NCI-H460 (cell line): ENCODE measurements around the gene PCBP4. TPM values are rescaled to one million over a fixed set of nuclear protein-coding genes. Genes with fewer than 3 reads are reported as not detected.
A peak's percentile ranks its signal among the peaks of the same experiment; 100 is the strongest.

Source experiments
- DNase-seq: peaks from one replicate; pipeline ENCODE4 v3.0.0-alpha.2; 2016; ENCODE audit warnings: low read depth; ENCODE audit errors: extremely low read depth
- polyA plus RNA-seq: library from polyadenylated mRNA; depleted of rRNA; stranded (reverse); fragments of >200 nt; gene quantifications from 2 replicates; pipeline ENCODE4 v1.2.3, GENCODE V29; 2014; cell fraction: nucleus; rRNA removed
- total RNA-seq: library from RNA; depleted of rRNA; stranded (reverse); fragments of >200 nt; shearing (Covaris generic); gene quantifications from 2 replicates; pipeline ENCODE4 v1.2.3, GENCODE V29; 2014; rRNA removed

PCBP4 gene
- total RNA-seq = 7.5 and 10.9 TPM in 2 replicates
- 32.1 and 38.4 TPM in 2 replicates for polyA plus RNA-seq

DNA sequence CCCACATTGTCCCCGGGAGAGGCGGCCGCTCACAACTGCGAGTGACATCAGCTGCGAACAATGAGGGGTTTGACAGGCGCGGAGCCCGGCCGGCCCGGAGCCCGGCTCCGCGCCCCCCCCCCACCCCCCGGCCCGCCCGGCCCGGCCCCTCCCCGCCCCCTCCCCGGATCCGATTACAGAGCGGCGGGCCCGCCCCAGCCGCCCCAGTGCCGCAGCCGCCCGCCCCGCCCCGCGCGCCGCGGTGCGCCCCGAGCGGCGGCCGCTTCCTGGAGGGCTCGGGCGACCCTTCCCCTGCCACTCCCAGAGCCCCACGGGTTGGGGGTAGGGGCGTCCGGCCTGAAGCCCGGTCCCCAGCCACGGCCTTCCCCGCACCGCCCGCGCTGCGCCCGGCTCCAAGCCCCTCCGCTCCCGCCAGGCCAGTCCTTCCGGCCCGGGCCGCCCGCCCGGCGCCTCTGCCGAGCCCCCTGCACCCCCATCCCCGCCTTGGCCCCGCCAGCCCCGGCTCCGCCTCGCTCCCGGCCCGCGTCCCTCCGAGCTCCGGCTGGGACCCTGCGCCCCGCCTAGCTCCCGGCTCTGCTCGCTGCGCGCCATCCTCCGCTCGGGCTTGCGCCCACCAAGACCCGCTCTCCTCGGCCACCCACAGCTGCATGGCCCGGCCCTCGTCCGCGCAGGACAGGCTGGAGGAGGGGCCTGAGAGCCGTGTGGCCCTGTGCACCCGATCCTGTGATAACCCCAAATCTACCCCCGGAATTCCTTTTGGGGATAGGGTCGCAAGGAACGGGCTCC is at the start of gene PCBP4:
PCBP4 (minus strand) TSS at position 71 of the 786 bp plus-strand sequence. CDS start 6,214 bp downstream, outside the sequence.
- peak; percentile 29 for DNase-seq

DNA sequence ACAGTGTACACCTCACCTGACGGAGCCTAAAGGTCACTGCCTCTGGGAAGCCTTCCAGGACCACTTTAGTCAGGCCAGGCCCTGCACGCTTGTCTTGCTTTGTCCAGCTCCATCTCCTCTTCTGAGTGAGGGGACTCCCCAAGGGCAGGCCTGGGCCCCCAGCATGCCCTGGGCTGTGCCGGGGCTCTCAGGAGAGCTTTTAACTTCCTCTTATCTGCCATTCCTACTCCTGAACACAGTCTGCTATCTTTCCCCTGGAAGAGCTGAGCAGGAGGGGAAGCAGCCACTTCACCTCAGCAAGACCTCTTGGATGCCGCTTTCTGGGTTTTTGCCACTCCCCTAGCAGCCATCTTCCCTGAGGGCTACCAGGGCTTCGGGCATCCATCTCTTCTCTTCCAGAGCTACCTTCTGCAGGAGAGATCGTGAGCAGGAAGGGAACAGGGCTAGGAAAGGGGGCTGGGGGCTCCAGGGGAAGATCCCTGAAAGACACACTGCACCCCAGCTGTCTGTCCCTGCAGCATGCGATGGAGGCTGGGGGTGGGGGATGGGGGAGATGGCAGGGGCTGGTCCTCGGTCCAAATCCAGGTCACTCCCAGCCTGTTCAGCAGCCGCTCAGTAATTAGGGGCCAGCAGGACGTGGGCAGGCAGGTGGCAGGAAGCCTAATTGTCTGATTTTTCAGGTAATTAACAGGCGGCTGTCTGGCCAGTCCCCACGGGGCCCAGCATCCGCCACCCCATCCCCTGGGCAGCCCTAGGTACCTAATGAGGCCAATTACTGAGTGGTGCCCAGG is 48.4 kb upstream of the PCBP4 start:
- DNase-seq = no peak

DNA sequence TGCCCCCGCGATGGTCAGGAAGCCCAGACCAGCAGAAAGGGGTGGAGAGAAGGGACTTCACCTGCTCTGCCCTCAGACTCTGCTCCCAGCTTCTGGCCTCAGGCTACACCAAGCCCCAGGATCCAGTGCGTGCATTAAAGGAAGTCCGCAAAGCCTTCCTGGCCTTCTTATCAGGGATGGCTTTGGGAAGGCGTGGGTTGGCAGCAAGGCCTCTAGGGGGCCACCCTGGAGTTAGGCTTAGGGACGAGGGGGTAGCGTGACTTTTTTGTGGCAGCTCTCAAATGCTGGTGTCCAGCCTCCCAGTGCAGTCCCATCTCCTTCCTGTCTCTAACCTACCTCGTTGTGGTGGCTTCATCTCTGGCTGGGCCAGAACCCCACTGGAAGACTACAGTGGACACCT is 47.4 kb upstream of the PCBP4 start:
- DNase-seq = no peak

DNA sequence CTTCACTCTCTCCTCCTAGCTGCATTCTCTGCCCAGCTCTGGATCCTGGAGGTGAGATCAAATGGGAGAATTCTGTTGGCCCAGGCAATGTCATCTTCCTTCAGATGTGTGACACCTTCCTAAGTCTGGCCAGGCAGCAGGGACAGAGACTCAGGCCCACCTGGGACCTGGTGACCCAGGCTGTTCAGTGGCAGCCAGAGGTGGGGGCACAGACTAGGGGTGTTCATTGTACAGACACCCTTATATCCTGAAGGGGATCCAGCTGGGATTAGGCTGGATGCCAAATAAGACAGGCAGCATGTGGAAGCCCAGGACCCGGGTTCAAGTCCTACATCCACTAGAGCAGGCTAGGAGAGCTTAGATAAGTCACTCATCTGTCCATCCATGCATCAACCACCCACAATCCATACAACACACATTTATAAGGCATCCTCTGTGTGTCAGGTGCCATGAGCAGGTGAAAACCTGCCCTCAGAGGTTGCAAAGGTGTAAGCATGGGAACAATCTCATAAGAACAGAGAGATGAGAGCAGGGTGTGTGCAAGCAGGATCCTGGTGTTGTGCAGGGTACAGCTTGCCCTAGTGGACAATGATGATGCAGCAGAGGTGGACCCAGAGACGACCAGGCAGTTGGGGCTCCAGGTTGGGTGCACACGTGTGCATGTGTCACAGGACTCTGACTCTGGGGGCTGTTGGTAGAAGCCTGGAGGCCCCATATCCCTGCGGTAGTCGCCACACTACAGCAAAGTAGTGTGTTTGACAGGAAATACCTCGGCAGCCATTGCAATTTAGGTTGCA is 46.7 kb upstream of the PCBP4 start:
- no peak for DNase-seq

- no peak for DNase-seq
These were observed 45.4 kb upstream of the PCBP4 start for GRCh38 chr3:52012699-52013098.

- no peak for DNase-seq
These were observed 43.2 kb upstream of the PCBP4 start for GRCh38 chr3:52010431-52010830.

DNA sequence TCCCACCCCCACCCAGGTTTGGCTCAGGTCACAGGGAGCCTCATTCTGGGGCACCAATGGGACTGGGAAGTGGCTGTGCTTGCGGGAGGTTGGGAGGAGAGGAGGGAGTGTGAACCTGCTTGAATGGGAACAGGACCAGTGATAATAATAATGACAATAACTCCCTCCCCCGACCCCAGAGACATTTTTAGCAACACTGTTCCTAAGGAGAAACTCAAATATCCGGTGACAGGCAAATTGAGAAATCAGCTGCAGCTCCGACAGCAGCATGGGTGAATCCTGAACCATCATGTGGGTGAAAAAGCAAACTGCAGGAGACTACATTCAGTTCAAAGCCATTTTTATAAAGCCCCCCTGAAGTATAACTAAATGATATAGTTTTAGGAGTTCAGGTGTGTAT is 40.0 kb upstream of the PCBP4 start:
- no peak for DNase-seq

DNA sequence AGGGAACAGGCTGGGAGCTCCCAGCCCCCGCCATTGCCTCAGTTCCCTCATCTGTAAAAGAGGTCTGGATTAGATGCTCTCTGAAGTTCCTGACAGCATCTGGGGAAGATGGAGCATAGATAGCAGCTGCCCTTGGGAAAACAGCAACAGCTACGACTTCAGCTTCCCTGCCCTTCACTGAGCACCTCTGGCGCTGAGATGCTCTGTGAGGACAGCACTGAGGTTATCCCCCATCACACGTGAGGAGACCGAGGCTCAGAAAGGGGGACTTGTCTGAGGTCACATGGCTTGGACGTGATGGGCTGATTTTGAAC is 39.5 kb upstream of the PCBP4 start:
- no peak for DNase-seq

DNA sequence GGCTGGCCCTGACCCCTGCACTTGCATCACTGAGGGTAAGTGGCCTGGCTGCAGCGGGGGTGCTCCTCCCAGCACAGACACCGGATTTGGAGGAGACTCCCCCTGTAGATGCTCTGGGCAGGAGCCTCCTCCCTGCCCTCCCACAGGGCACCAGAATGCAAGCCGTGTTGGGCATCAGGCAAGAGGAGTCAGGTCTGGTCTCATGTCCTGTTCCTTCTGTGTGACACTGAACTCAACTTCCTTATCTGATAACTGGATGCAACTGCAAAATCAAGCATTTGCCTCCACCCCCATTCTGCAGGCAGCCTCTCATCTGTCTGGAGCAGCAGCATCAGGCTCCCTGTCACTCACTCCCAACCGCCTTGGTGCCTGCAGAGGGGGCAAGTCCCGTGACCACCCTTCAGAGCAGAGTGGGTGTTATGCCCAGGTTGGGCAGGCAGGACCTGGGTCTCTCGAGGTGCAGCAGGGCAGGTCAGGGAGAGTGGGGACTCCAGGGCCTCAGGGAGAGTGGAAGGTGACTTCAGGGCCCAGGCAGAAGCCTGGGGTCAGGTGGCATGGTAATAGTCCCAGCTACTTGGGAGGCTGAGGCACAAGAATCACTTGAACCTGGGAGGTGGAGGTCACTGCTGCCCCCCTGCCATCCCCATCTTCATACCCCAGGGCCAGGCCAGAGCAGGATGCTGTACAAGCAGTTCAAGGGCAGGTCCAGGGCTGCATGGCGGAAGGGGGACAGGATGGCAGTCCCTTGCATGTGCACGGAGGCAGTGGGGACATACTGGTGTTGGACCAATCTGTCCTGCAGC is 39.0 kb upstream of the PCBP4 start:
- no peak for DNase-seq

- no peak for DNase-seq
These were observed 38.3 kb upstream of the PCBP4 start for GRCh38 chr3:52005571-52005986.

DNA sequence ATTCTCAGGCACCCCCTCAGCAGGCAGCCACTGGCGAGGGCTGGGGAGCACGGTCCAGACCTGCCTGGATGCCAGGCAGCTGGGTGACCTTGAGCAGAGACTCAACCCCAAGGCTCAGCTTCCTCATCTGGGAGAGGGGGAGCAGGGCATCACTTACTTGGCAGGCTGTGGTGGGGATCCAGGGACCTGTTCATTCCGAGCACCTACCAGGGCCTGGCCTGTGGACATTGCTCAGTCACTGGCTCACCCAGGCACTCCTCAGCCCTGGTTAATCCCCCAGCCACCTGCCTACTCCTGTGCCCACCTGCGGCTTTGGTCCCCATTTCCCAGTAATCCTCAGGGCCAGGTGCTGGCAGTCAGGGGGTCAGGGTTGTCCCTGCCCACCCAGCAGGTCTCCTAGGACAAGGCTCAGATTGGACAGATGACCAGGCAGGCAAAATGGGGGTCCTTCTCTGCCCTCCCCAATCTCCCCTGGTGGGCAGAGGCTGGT is 37.7 kb upstream of the PCBP4 start:
- DNase-seq = no peak

- no peak for DNase-seq
These were observed 37.0 kb upstream of the PCBP4 start for GRCh38 chr3:52004163-52004787.

GRCh38 chr3:52002748-52003147 is 35.5 kb upstream of the PCBP4 start:
- no peak for DNase-seq

DNA sequence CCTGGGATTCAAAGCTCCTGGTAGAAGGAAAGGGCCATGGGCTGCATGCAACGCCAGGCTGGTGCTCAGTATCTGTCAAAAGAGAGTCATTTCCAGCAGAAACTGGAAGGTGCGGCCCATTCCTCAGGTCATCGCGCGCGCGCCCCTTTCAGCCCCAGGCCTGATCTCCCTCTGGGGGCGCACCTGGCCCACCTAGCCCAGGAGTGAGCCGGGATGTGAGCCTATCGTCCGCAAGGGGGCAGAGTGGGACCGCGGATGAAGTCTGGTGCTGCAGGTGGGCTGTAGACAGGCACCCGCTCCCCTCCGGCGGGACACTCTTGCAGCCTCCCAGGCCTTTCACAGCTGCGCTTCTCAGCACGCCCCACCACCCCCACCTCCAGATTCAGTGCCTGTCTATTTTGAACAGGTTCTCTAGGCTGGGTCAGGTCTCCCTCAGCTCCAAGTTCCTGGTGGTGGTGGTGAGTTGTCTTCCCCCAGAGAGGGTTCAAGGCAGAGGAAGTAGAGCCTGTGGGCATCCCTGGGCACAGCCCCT is 34.3 kb upstream of the PCBP4 start:
- DNase-seq = peak; percentile 55

GRCh38 chr3:51999846-52000245 is 32.6 kb upstream of the PCBP4 start:
- DNase-seq = no peak

- no peak for DNase-seq
These were observed 31.5 kb upstream of the PCBP4 start for GRCh38 chr3:51998774-51999173.

GRCh38 chr3:51997935-51998596 is 30.8 kb upstream of the PCBP4 start:
- no peak for DNase-seq

DNA sequence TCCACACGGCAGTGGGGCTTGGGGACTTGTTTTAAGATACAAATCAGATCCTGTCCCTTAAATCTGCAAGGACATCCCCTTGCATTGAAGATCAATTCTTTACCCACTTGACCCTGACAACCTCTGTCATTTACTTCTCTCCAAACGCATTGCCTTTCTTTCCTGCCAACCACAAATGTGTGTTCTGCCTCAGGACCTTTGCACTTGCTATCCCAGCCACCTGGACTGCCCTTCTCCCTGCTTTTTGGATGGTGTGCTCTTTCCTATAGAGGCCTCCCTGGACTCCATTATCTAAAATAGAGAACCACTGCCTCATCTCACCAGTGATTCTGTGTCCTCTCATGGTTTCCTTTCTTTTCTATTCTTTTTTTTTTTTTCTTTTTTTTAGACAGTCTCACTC is 29.9 kb upstream of the PCBP4 start:
- DNase-seq = no peak
